ENCODE measurements around the gene OPA1. TPM values are rescaled to one million over a fixed set of nuclear protein-coding genes. Genes with fewer than 3 reads are reported as not detected.

OPA1 gene
- total and polyA plus RNA-seq, 2 experiments from 2014 or later: 24.9 to 89.9 TPM

- no peak for TF ChIP-seq ZNF462 (CRISPR knock-in tag; IDR thresholded peaks at IDR 0.05)
- TF ChIP-seq CTCF (conservative IDR thresholded peaks at IDR 0.05; ENCODE audit: low read depth in 2 of 2): no peak
- no peak for TF ChIP-seq JUNB (IDR thresholded peaks at IDR 0.05; ENCODE audit: unreplicated experiment)
Measured at GRCh38 chr3:193727089-193727488, 134.1 kb downstream of the OPA1 start (continued).

GRCh38 chr3:193728429-193729087, 135.6 kb downstream of the OPA1 start:
- H3K9me2 ChIP-seq (ENCODE audit: insufficient read depth): no peaks in the 10 kb centered on the region
- ATAC-seq (no peak), DNase-seq (ENCODE audit: low spot score) (no peak)
- no peak overlapping the region for H3K4me2 ChIP-seq
- no peak overlapping the region for H3K4me3 ChIP-seq
- H3K27me3 ChIP-seq (ENCODE audit: insufficient read depth): no peaks in the 10 kb centered on the region
- H3K9me3 Mint-ChIP-seq: no peaks in the 10 kb centered on the region
- H2AFZ ChIP-seq: no peak overlapping the region
- H4K20me1 ChIP-seq (replicated peaks; ENCODE audit: insufficient read depth): no peaks in the 10 kb centered on the region
- H3K36me3 ChIP-seq (ENCODE audit: insufficient read depth): no peaks in the 10 kb centered on the region
- H3K27ac Mint-ChIP-seq: no peak overlapping the region
- no peaks in the 10 kb centered on the region for H3K79me2 ChIP-seq (replicated peaks; ENCODE audit: insufficient read depth)
- peaks cover 30% of the 10 kb centered on the region for H3K4me1 Mint-ChIP-seq
- no peaks in the 10 kb centered on the region for H3K36me3 Mint-ChIP-seq (ENCODE audit: low read depth)
- no peaks in the 10 kb centered on the region for H3F3A ChIP-seq (replicated peaks; ENCODE audit: low read depth)
- H3K27ac ChIP-seq (ENCODE audit: low read depth): no peak overlapping the region
- H3K27me3 Mint-ChIP-seq (ENCODE audit: insufficient read depth, low read depth, poor library complexity): peaks cover 17% of the 10 kb centered on the region
- no peak overlapping the region for H3K4me3 Mint-ChIP-seq
- peaks cover 21% of the 10 kb centered on the region for H3K4me1 ChIP-seq (ENCODE audit: insufficient read depth)
- no peak for TF ChIP-seq JUNB (IDR thresholded peaks at IDR 0.05; ENCODE audit: unreplicated experiment)
- no peak for TF ChIP-seq EZH2 (IDR thresholded peaks at IDR 0.05; ENCODE audit: low read depth, unreplicated experiment)
- TF ChIP-seq EZH2phosphoT487 (IDR thresholded peaks at IDR 0.05; ENCODE audit: unreplicated experiment): no peak
- TF ChIP-seq NANOG (IDR thresholded peaks at IDR 0.05; ENCODE audit: borderline replicate concordance): no peak
- TF ChIP-seq ETS1 (IDR thresholded peaks at IDR 0.05): no peak

Data from GM23338 (cell line).